ENCODE measurements around the gene SLC23A2.
"Not testable (repeated sequence)": the region's sequence is repeated elsewhere in the genome, so short reads cannot be mapped to it uniquely, and the experiment has no call there.

SLC23A2 gene

GRCh38 chr20:5001174-5002076 lies at the start of gene SLC23A2:
SLC23A2 (minus strand) TSS chr20:5001510; CDS start chr20:4932562, 68,948 bp downstream.
- DNase-seq (ENCODE audit: low read depth, low spot score): no peak
- no peak within 1 kb of the TSS for H3K27ac ChIP-seq

GRCh38 chr20:5046656-5047339 lies 45.5 kb upstream of the SLC23A2 start:
- H3K27ac ChIP-seq: no peak overlapping the region

GRCh38 chr20:5045906-5046305 lies 44.6 kb upstream of the SLC23A2 start:
- H3K27ac ChIP-seq: no peak overlapping the region
- no peak for DNase-seq (ENCODE audit: low read depth, low spot score)

More at GRCh38 chr20:5046656-5047339, 45.5 kb upstream of the SLC23A2 start:
- no peak for DNase-seq (ENCODE audit: low read depth, low spot score)

- DNase-seq (ENCODE audit: low read depth, low spot score): no peak
- no peak overlapping the region for H3K27ac ChIP-seq
Observed at GRCh38 chr20:5044075-5044620, 42.8 kb upstream of the SLC23A2 start.

GRCh38 chr20:5041433-5041832 lies 40.1 kb upstream of the SLC23A2 start:
- H3K27ac ChIP-seq: no peak overlapping the region
- no peak for DNase-seq (ENCODE audit: low read depth, low spot score)

GRCh38 chr20:5040345-5040744 lies 39.0 kb upstream of the SLC23A2 start:
- H3K27ac ChIP-seq: no peak overlapping the region
- DNase-seq (ENCODE audit: low read depth, low spot score): no peak

GRCh38 chr20:5039889-5040288 lies 38.6 kb upstream of the SLC23A2 start:
- no peak overlapping the region for H3K27ac ChIP-seq

GRCh38 chr20:5039255-5039657 lies 37.9 kb upstream of the SLC23A2 start:
- no peak for DNase-seq (ENCODE audit: low read depth, low spot score)
- no peak overlapping the region for H3K27ac ChIP-seq

More at GRCh38 chr20:5039889-5040288, 38.6 kb upstream of the SLC23A2 start:
- no peak for DNase-seq (ENCODE audit: low read depth, low spot score)

- H3K27ac ChIP-seq: no peak overlapping the region
- DNase-seq (ENCODE audit: low read depth, low spot score): no peak
Observed at GRCh38 chr20:5036828-5037227, 35.5 kb upstream of the SLC23A2 start.

GRCh38 chr20:5035518-5035917 lies 34.2 kb upstream of the SLC23A2 start:
- DNase-seq (ENCODE audit: low read depth, low spot score); H3K27ac ChIP-seq: not testable (repeated sequence)

- DNase-seq (ENCODE audit: low read depth, low spot score): no peak
- no peak overlapping the region for H3K27ac ChIP-seq
Observed at GRCh38 chr20:5033566-5033965, 32.3 kb upstream of the SLC23A2 start.

GRCh38 chr20:5031701-5032100 lies 30.4 kb upstream of the SLC23A2 start:
- H3K27ac ChIP-seq; DNase-seq (ENCODE audit: low read depth, low spot score): not testable (repeated sequence)

- DNase-seq (ENCODE audit: low read depth, low spot score): no peak
- no peak overlapping the region for H3K27ac ChIP-seq
Observed at GRCh38 chr20:5031206-5031557, 29.9 kb upstream of the SLC23A2 start.

- no peak for DNase-seq (ENCODE audit: low read depth, low spot score)
- no peak overlapping the region for H3K27ac ChIP-seq
Observed at GRCh38 chr20:5030348-5031205, 29.3 kb upstream of the SLC23A2 start.

GRCh38 chr20:5028258-5029059 lies 27.1 kb upstream of the SLC23A2 start:
- H3K27ac ChIP-seq; DNase-seq (ENCODE audit: low read depth, low spot score): not testable (repeated sequence)

GRCh38 chr20:5024982-5025381 lies 23.7 kb upstream of the SLC23A2 start:
- no peak overlapping the region for H3K27ac ChIP-seq
- no peak for DNase-seq (ENCODE audit: low read depth, low spot score)

GRCh38 chr20:5024103-5024502 lies 22.8 kb upstream of the SLC23A2 start:
- H3K27ac ChIP-seq: no peak overlapping the region
- no peak for DNase-seq (ENCODE audit: low read depth, low spot score)

GRCh38 chr20:5023171-5023570 lies 21.9 kb upstream of the SLC23A2 start:
- not testable (repeated sequence) for DNase-seq (ENCODE audit: low read depth, low spot score); H3K27ac ChIP-seq

- DNase-seq (ENCODE audit: low read depth, low spot score): no peak
- H3K27ac ChIP-seq: no peak overlapping the region
Observed at GRCh38 chr20:5020760-5021159, 19.4 kb upstream of the SLC23A2 start.

Data from epithelial cell of prostate (primary cell).